Lung (tissue), 10 donors: ENCODE measurements around the gene TMEM50A. TPM values are rescaled to one million over a fixed set of nuclear protein-coding genes. Genes with fewer than 3 reads are reported as not detected.
"Not testable (repeated sequence)": the region's sequence is repeated elsewhere in the genome, so short reads cannot be mapped to it uniquely, and the experiment has no call there.

ENCODE experiments used
- ATAC-seq: fragments of 200-7000 bp; cut with Tn5 transposase; one replicate; pipeline ENCODE4 v1.9.1; 2020; ENCODE audit warnings: moderate number of reproducible peaks; ENCODE audit not compliant: insufficient read depth, low FRiP score
- DNase-seq, 3 donors: peaks; one replicate each; pipeline ENCODE4 v3.0.0-alpha.2; 2013 to 2017
- H3K27ac ChIP-seq, 2 donors: one replicate each; pipeline ENCODE4 v1.5.1; 2013; ENCODE audit warnings: mild to moderate bottlenecking in 2 of 2, moderate library complexity in 2 of 2, control low read depth in 1 of 2, inconsistent platforms in 1 of 2, low read depth in 1 of 2, low read length in 1 of 2
- H3K27me3 ChIP-seq, 3 donors: one replicate each; pipeline ENCODE4 v1.5.1; 2013; ENCODE audit warnings: low read length in 2 of 3; ENCODE audit not compliant: control insufficient read depth in 3 of 3, insufficient read depth in 3 of 3
- H3K36me3 ChIP-seq, 4 donors: one replicate each; pipeline ENCODE4 v1.5.1; 2013; ENCODE audit warnings: low read length in 4 of 4, mild to moderate bottlenecking in 1 of 4, moderate library complexity in 1 of 4; ENCODE audit not compliant: control insufficient read depth in 4 of 4, insufficient read depth in 4 of 4
- H3K4me1 ChIP-seq, 5 donors: one replicate each; pipeline ENCODE4 v1.5.1; 2013; ENCODE audit warnings: low read length in 5 of 5, mild to moderate bottlenecking in 2 of 5, moderate library complexity in 1 of 5; ENCODE audit not compliant: control insufficient read depth in 5 of 5, insufficient read depth in 5 of 5
- H3K4me3 ChIP-seq: one replicate; pipeline ENCODE4 v1.5.1; 2013; ENCODE audit warnings: mild to moderate bottlenecking, control low read depth, moderate library complexity
- H3K9ac ChIP-seq, 2 donors: one replicate each; pipeline ENCODE4 v1.5.1; 2013; ENCODE audit warnings: low read length in 2 of 2, control low read depth in 1 of 2; ENCODE audit not compliant: insufficient read depth in 1 of 2
- H3K9me3 ChIP-seq, 4 donors: one replicate each; pipeline ENCODE4 v1.5.1; 2013; ENCODE audit warnings: low read length in 3 of 4, mild to moderate bottlenecking in 1 of 4, moderate library complexity in 1 of 4; ENCODE audit not compliant: control insufficient read depth in 4 of 4, insufficient read depth in 3 of 4
- WGBS, 2 donors: extraction: QIAGEN DNeasy Blood & Tissue Kit; methylation state at CpG; one replicate each; pipeline ENCODE4 v1.1.7; 2013; 5-methylcytosine and 5-hydroxymethylcytosine counted together
- polyA plus RNA-seq, 2 donors: library from polyadenylated mRNA; stranded (reverse); fragments of 200-250 nt; gene quantifications; one replicate each; pipeline ENCODE4 v1.2.1, GENCODE V29; 2013
- total RNA-seq, 2 donors: library from RNA; depleted of rRNA in 1 of 2; stranded (reverse); fragments of >200 nt in 1 of 2; gene quantifications; one replicate each; pipeline ENCODE4 v1.2.1, GENCODE V29; 2014 to 2021
- donor health status: Bipolar disorder and iron deficiency.
- donor health status: healthy.
- donor health status: DM: yes; HTN: yes; CAD: no.

Gene TMEM50A
- total and polyA plus RNA-seq, 4 donors, result 84.6 to 116 (median 88.4) TPM

GRCh38 chr1:25409641-25410427 lies 71.7 kb downstream of the TMEM50A start:
- not testable (repeated sequence) for ATAC-seq, DNase-seq, H3K9ac ChIP-seq, H3K9me3 ChIP-seq, H3K4me3 ChIP-seq, H3K27me3 ChIP-seq, H3K4me1 ChIP-seq, H3K27ac ChIP-seq, H3K36me3 ChIP-seq
- 89 to 92% methylated on average over 7 to 9 of the region's 10 CpGs for WGBS, 2 donors

Other genes starting within 250 kb of the TMEM50A start
- 10 to 100 TPM; 29.7 to 99.4 TPM for gene SYF2, start 105.8 kb upstream of the TMEM50A start, total RNA-seq
- 10 to 100 TPM; 51.4 to 83.5 TPM for gene SYF2, start 105.8 kb upstream of the TMEM50A start, polyA plus RNA-seq
- 100 to 1,000 TPM; 104 to 210 TPM for gene RSRP1, start 90.9 kb upstream of the TMEM50A start, total RNA-seq
- 100 to 1,000 TPM in 1 of 2 donors, 10 to 100 TPM in 1; 72.6 to 364 TPM for gene RSRP1, start 90.9 kb upstream of the TMEM50A start, polyA plus RNA-seq
- gene RHD, start 65.8 kb upstream of the TMEM50A start, total RNA-seq, result 1 to 10 TPM in 1 of 2 donors, not detected in 1; 2.2 TPM
- under 1 TPM; 0.12 to 0.27 TPM for gene RHD, start 65.8 kb upstream of the TMEM50A start, polyA plus RNA-seq
- gene RHCE, start 82.5 kb downstream of the TMEM50A start, total RNA-seq, result 1 to 10 TPM in 1 of 2 donors, under 1 TPM in 1; 0.31 to 3.1 TPM
- under 1 TPM; 0.12 to 0.26 TPM for gene RHCE, start 82.5 kb downstream of the TMEM50A start, polyA plus RNA-seq
- gene MACO1, start 92.6 kb downstream of the TMEM50A start, total RNA-seq, result 10 to 100 TPM; 18.6 to 20.7 TPM
- 1 to 10 TPM; 7.9 to 8.7 TPM for gene MACO1, start 92.6 kb downstream of the TMEM50A start, polyA plus RNA-seq
- 10 to 100 TPM; 21.1 to 23.4 TPM for gene LDLRAP1, start 205.3 kb downstream of the TMEM50A start, total RNA-seq
- 10 to 100 TPM; 15.2 to 15.5 TPM for gene LDLRAP1, start 205.3 kb downstream of the TMEM50A start, polyA plus RNA-seq